HG03060 (cell line): ENCODE results near the gene S100A1.
"Not testable (repeated sequence)": the region's sequence is repeated elsewhere in the genome, so short reads cannot be mapped to it uniquely, and the experiment has no call there.

Experiments used
- ATAC-seq: cut with Tn5 transposase; IDR thresholded peaks from one replicate; pipeline ENCODE4 v1.9.1; 2021; ENCODE audit warnings: low read depth, moderate number of reproducible peaks; ENCODE audit not compliant: unreplicated experiment

The S100A1 gene

GRCh38 chr1:153629343-153629665 is 1.1 kb downstream of the S100A1 start:
- no peak for ATAC-seq

- no peak for ATAC-seq
Measured at GRCh38 chr1:153629971-153630370, 1.7 kb downstream of the S100A1 start.

- ATAC-seq: no peak
Measured at GRCh38 chr1:153630384-153630783, 2.1 kb downstream of the S100A1 start.

GRCh38 chr1:153631047-153632022 is 3.1 kb downstream of the S100A1 start:
- ATAC-seq: no peak

- ATAC-seq: peak; percentile 12
Measured at GRCh38 chr1:153633161-153633753, 5.0 kb downstream of the S100A1 start.

DNA sequence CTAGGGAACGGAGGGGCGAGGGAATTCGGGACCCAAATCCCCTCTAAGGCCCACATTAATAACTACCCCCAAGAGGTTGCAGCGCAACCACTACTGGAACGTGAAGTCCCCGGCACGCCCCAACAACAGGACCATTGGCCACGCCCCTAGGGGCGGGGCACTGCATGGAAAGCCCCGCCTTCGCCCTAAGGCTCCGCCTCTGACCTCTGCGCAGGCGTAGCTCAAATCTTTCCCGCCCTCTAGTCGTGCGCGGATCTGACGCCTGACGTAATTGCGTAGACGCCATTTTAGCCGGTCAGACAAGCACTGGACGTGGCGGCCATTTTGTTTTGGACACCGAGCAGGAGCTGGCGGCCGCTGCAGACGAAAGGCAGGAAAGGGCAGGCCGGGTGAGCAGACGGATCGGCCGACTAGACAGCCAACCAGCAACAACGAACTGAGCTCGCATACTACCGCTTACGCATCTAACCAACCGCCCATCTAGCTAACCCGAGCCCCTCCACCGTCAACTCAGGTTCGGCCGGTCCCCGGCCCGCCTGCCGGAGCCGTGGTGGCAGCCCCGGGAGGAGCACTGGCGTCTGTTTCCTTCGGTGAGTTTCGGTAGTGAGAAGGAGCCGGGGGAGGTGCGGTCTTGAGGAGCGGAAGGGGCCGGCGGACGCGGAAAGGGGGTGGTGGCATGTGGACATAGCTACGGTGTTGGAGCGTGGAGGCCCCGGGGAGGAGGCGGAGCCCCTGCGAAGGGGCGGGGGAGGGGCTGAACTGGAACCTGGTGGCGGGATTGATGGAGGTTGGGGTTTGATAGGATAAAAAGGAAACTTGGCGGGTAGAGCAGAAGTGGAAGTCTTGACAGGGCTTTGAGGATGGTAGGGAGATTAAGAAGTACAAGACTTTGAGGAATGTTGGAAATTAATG is 5.8 kb downstream of the S100A1 start, which contains the start of gene CHTOP:
TSS of gene CHTOP (plus strand) at position 313 of the 912 bp plus-strand sequence. CDS start 2,523 bp downstream, outside the sequence.
- ATAC-seq: peak; percentile 82

- no peak for ATAC-seq
Measured at GRCh38 chr1:153635872-153636271, 7.6 kb downstream of the S100A1 start.

- ATAC-seq: no peak
Measured at GRCh38 chr1:153636312-153636711, 8.1 kb downstream of the S100A1 start.

DNA sequence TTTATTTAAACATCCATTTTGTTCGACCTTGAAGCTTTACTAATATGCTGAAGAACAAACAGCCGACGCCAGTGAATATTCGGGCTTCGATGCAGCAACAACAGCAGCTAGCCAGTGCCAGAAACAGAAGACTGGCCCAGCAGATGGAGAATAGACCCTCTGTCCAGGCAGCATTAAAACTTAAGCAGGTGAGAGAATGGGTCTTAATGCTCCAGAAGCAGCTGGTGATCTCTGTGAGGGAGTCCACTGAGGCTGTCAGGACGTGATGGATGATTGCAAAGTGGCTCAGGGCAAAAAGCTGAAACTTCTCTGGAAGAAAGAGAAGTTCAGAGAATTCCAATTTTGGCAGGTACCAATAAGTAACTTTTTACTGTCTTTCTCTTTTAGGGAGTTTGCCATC is 10.0 kb downstream of the S100A1 start:
- ATAC-seq: no peak

DNA sequence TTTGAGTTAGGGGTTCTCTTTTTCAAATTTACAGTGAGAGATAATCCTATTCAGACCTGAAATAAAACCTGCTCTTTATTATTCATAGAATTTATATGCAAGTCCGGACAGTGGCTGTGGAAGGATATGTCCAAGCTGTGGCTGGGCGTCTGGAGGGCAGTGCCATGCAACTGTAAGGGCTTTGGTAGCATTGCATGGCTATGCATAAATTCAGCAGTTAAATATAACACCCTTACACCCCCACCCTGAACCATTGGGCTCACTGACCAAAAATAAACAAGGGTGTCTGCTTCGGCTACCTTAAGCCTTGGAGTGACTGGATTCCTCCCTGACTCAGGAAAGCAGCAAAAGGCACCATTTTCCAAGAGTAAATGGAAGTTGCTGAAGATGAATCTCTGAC is 11.0 kb downstream of the S100A1 start:
- no peak for ATAC-seq

DNA sequence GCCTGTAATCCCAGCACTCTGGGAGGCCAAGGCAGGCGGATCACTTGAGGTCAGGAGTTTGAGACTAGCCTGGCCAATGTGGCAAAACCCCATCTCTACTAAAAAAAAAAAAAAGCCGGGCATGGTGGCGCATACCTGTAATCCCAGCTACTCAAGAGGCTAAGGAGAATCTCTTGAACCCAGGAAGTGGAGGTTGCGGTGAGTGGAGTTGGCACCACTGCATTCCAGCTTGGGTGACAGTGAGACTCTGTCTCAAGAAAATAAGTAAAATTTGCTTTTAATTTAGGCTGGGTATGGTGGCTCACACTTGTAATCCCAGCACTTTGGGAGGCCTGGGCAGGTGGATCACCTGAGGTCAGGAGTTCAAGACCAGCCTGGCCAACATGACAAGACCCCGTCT is 12.0 kb downstream of the S100A1 start:
- not testable (repeated sequence) for ATAC-seq

- ATAC-seq: no peak
Measured at GRCh38 chr1:153640861-153641260, 12.6 kb downstream of the S100A1 start.

GRCh38 chr1:153642161-153642560 is 13.9 kb downstream of the S100A1 start:
- no peak for ATAC-seq

- ATAC-seq: no peak
Measured at GRCh38 chr1:153643100-153643499, 14.9 kb downstream of the S100A1 start.

DNA sequence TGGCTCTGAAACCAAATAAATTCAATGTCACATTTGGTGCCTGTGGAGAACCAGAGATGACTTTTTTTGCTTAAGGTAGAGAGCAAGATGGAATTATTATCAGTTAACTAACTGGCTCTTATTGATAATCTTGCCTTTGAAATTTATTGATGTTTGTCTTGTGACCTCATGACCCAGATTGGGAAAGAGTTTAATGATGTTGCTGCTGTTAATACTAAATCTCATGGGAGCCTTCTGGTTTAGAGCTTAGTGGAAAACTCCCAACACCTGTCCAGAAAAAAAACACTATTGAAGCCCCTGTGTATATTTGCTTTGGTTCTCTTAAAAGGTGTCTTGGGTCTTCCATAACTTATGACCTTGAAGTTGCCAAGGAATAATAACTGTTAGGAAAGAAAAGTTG is 15.6 kb downstream of the S100A1 start:
- no peak for ATAC-seq

GRCh38 chr1:153646672-153647345 is 18.6 kb downstream of the S100A1 start:
- ATAC-seq: no peak

- ATAC-seq: no peak
Measured at GRCh38 chr1:153647346-153647714, 19.1 kb downstream of the S100A1 start.

GRCh38 chr1:153648000-153648643 is 19.9 kb downstream of the S100A1 start:
- ATAC-seq: no peak

GRCh38 chr1:153649137-153649862 is 21.1 kb downstream of the S100A1 start:
- no peak for ATAC-seq
